Right lobe of liver (tissue), 4 donors: Measurements from ENCODE around the gene COL18A1.

ENCODE experiments used
- POLR2A ChIP-seq: fragments of 450-650 bp; IDR thresholded peaks from one replicate; pipeline ENCODE4 v1.6.1; 2017; ENCODE audit warnings: antibody characterized with exemption, mild to moderate bottlenecking
- TF ChIP-seq, protein P1 (sequence below), 4 donors: fragments of 200-600 bp in 3 of 4; fragments of 450-650 bp in 1 of 4; IDR thresholded peaks; one replicate each; pipeline versions ENCODE4 v1.5.1 to v1.8.0; 2016 to 2022; ENCODE audit warnings: antibody characterized with exemption in 4 of 4, mild to moderate bottlenecking in 2 of 4
- donor health status: DM: no; HTN: no; CAD: no.
- donor health status: DM: no; HTN: no; CAD: no.
- donor health status: DM: no; HTN: yes; CAD: no.

DNA sequence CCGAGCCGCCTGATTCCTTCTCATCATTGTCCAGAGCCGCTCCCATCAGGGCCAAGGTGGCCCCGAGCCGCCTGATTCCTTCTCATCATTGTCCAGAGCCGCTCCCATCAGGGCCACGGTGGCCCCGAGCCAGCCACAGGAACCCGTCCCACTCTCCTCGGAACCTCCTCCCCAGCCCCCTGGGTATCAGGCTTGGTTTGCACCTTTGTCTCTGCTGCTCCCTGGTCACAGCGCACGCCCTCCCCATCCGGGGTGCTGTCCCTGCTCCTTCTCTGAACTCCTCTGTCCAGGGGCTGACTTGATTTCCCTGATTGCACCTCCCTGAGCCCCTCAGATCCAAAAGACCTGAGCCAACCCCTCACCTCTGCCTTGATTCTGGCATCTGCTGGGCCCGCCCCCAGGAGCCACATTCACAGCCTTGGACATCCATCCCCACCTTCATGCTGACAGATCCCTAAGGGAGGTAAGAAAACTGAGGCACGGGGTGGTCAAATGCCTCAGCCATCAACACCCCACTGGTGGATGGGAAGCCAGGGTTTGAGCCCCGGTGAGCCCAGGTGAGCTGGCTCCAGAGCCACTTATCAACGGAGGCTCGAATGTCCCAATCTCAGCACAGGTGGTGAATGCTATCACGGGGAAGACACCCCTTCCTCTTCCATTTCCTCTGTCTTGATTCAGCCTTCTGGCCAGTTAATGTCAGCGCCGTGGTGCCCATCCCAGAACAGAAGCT, 25.6 kb upstream of the COL18A1 start:
- TF ChIP-seq, protein P1, sequence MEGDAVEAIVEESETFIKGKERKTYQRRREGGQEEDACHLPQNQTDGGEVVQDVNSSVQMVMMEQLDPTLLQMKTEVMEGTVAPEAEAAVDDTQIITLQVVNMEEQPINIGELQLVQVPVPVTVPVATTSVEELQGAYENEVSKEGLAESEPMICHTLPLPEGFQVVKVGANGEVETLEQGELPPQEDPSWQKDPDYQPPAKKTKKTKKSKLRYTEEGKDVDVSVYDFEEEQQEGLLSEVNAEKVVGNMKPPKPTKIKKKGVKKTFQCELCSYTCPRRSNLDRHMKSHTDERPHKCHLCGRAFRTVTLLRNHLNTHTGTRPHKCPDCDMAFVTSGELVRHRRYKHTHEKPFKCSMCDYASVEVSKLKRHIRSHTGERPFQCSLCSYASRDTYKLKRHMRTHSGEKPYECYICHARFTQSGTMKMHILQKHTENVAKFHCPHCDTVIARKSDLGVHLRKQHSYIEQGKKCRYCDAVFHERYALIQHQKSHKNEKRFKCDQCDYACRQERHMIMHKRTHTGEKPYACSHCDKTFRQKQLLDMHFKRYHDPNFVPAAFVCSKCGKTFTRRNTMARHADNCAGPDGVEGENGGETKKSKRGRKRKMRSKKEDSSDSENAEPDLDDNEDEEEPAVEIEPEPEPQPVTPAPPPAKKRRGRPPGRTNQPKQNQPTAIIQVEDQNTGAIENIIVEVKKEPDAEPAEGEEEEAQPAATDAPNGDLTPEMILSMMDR (IDR thresholded peaks at IDR 0.05), result no peak
- no peak for TF ChIP-seq POLR2A
